RWPE2 (cell line): ENCODE measurements around the gene CCDC8.
"Not testable (repeated sequence)": the region's sequence is repeated elsewhere in the genome, so short reads cannot be mapped to it uniquely, and the experiment has no call there.

Experiments
- ATAC-seq: fragments of 200-7000 bp; cut with Tn5 transposase; 3 replicates; pipeline ENCODE4 v1.9.1; 2021; ENCODE audit warnings: low read depth
- DNase-seq: peaks from one replicate; pipeline ENCODE4 v3.0.0-alpha.2; 2020; ENCODE audit warnings: low spot score
- H3K27ac ChIP-seq: fragments of 450-650 bp; 2 replicates; pipeline ENCODE4 v1.5.1; 2017; ENCODE audit warnings: mild to moderate bottlenecking; ENCODE audit not compliant: poor library complexity, severe bottlenecking
- H3K27me3 ChIP-seq: fragments of 250-450 bp; sonication (Bioruptor Pico); 2 replicates; pipeline ENCODE4 v1.5.1; 2021; ENCODE audit warnings: mild to moderate bottlenecking, moderate library complexity; ENCODE audit not compliant: insufficient read depth, poor library complexity, severe bottlenecking
- H3K36me3 ChIP-seq: fragments of 250-450 bp; sonication (Bioruptor Pico); 2 replicates; pipeline ENCODE4 v1.5.1; 2020; ENCODE audit warnings: low read depth, mild to moderate bottlenecking, moderate library complexity
- H3K4me1 ChIP-seq: fragments of 250-450 bp; sonication (Bioruptor Pico); 2 replicates; pipeline ENCODE4 v1.5.1; 2021; ENCODE audit warnings: mild to moderate bottlenecking, moderate library complexity; ENCODE audit not compliant: insufficient read depth, poor library complexity, severe bottlenecking
- H3K4me3 ChIP-seq: fragments of 250-450 bp; sonication (Bioruptor Pico); 2 replicates; pipeline ENCODE4 v1.5.1; 2021; ENCODE audit warnings: mild to moderate bottlenecking, moderate library complexity; ENCODE audit not compliant: severe bottlenecking
- H3K9me3 ChIP-seq: fragments of 250-450 bp; sonication (Bioruptor Pico); 2 replicates; pipeline ENCODE4 v1.5.1; 2021; ENCODE audit warnings: mild to moderate bottlenecking, moderate library complexity; ENCODE audit not compliant: severe bottlenecking
- TF ChIP-seq, protein P1 (sequence below): fragments of 450-650 bp; IDR thresholded peaks from one replicate; pipeline ENCODE4 v1.5.1; 2017; ENCODE audit warnings: mild to moderate bottlenecking, moderate library complexity; ENCODE audit not compliant: poor library complexity, severe bottlenecking

CCDC8 gene

DNA sequence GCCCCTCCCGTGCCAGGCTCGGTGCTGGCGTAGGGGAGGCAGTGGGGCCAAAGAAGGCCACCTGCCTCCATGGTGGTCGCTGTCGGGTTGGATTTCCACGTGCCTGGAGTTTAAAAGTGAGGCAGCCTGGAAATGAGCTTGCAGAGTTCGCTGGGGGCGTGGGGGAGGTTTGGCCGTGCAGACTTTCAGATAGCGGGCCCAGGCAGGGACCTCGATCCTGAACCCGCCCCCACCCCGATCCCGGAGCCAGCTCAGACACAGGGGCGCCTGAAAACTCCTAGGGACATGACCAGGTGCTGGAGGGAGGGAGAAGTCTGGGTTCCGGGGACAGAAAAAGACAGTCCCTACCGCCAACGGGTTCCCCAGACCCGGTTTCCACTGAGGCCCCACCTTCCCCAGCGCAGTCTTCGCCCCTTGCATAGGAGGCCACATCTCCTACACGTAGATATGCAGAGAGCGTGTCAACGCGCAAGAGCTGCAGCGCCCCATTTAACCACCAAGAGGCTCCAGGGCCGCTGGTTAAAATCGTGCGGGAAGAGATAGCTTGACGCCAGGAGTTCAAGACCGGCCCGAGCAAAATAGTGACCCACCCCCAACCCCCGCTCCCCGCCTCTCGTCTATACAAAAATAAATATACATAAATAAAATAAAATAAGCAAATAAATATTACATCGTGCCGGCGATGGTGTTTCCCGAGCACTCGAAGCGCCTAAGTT lies 8.5 kb downstream of the CCDC8 start:
- ATAC-seq (no peak), DNase-seq (no peak)
- Histone ChIP-seq H3K4me3 (no peak overlapping the region), H3K36me3 (0 out of 2 replicates have a peak, but pooled peaks cover under 1% of the 10 kb centered on the region), H3K4me1 (peaks cover 3% of the 10 kb centered on the region), H3K9me3 (no peaks in the 10 kb centered on the region), H3K27ac (no peak overlapping the region), H3K27me3 (no peaks in the 10 kb centered on the region)
- TF ChIP-seq, protein P1, sequence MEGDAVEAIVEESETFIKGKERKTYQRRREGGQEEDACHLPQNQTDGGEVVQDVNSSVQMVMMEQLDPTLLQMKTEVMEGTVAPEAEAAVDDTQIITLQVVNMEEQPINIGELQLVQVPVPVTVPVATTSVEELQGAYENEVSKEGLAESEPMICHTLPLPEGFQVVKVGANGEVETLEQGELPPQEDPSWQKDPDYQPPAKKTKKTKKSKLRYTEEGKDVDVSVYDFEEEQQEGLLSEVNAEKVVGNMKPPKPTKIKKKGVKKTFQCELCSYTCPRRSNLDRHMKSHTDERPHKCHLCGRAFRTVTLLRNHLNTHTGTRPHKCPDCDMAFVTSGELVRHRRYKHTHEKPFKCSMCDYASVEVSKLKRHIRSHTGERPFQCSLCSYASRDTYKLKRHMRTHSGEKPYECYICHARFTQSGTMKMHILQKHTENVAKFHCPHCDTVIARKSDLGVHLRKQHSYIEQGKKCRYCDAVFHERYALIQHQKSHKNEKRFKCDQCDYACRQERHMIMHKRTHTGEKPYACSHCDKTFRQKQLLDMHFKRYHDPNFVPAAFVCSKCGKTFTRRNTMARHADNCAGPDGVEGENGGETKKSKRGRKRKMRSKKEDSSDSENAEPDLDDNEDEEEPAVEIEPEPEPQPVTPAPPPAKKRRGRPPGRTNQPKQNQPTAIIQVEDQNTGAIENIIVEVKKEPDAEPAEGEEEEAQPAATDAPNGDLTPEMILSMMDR = no peak

DNA sequence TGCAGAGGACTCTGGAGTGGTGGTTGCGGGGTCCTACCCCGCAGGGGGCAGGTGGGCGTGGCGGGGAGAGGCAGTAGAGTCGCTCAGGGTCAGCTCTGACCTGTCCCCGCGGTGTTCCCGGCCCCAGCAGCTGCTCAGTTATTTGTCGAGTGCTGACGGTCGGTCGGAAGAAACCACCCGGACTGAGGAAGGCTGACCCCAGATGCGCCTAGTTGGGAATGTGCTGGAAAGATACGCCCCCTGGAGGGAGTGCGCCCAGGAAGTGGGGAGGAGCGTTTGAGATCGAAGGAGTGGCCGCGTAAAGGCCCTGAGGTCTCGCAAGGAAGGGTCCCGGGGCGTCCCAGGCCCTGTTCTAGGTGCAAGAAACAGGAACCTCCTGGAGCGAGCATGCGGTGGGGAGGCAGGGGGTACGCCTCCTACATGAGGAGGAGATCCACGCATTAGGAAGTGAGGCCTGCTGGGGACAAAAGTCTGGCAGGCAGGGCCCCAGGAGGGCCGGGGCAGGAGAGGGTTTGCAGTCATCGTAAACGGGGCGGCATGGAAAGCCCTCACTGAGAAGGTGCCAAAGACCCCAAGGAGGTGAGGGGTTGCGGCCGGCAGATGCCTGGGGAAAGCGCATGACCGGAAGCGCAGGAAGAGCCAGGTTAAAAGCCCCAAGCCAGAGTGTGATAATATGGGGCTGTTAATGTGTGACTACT lies 9.2 kb downstream of the CCDC8 start:
- peak; percentile 62 for ATAC-seq
- no peak for DNase-seq
- Histone ChIP-seq H3K36me3 (no peaks in the 10 kb centered on the region), H3K4me1 (peaks cover 3% of the 10 kb centered on the region), H3K27me3 (no peaks in the 10 kb centered on the region), H3K27ac (no peak overlapping the region), H3K9me3 (no peaks in the 10 kb centered on the region), H3K4me3 (no peak overlapping the region)
- TF ChIP-seq, protein P1 = peak; percentile 24

DNA sequence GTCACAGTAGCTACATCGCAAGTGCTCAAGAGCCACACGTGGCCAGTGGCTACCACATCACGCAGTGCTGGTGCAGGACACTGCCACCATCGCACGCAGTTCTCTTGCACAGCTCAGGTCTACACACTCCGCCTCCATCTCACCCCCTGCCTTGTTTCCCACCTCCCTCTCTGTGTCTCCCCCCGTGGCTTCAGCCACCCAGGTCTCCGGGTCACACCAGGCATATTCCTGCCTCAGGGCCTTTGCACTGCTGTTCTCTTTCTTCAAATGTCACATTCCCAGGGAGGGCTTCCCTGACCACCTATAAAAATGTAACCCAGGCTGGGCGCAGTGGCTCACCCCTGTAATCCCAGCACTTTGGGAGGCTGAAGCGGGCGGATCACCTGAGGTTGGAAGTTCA lies 10.6 kb downstream of the CCDC8 start:
- H3K36me3 ChIP-seq = no peaks in the 10 kb centered on the region
- H3K4me1 ChIP-seq = peaks cover 3% of the 10 kb centered on the region
- TF ChIP-seq, protein P1 = no peak
- DNase-seq = peak; percentile 37
- no peaks in the 10 kb centered on the region for H3K9me3 ChIP-seq
- H3K4me3 ChIP-seq = no peak overlapping the region
- H3K27ac ChIP-seq = no peak overlapping the region
- ATAC-seq = no peak
- H3K27me3 ChIP-seq = no peaks in the 10 kb centered on the region

DNA sequence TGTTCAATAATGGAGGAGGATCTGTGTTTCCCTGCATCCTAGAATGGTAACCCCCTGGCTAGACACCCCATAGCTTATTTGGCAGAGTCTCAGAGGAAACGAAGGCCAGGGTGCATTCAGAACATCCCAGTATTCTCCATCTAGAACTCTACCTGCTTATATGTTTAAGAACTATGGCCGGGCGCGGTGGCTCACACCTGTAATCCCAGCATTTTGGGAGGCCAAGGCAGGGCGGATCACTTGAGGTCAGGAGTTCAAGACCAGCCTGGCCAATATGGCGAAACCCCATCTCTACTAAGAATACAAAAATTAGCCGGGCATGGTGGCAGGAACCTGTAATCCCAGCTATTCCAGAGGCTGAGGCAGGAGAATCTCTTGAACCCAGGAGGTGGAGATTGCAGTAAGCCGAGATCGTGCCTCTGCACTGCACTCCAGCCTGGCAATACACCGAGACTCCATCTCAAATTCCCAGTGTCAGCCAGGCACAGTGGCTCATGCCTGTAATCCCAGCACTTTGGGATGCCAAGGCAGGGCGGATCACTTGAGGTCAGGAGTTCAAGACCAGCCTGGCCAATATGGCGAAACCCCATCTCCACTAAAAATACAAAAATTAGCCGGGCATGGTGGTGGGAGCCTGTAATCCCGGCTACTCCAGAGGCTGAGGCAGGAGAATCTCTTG lies 15.4 kb downstream of the CCDC8 start:
- DNase-seq = peak; percentile 19
- H3K27ac ChIP-seq, H3K27me3 ChIP-seq, H3K4me1 ChIP-seq, ATAC-seq, H3K36me3 ChIP-seq, H3K4me3 ChIP-seq, H3K9me3 ChIP-seq: not testable (repeated sequence)

DNA sequence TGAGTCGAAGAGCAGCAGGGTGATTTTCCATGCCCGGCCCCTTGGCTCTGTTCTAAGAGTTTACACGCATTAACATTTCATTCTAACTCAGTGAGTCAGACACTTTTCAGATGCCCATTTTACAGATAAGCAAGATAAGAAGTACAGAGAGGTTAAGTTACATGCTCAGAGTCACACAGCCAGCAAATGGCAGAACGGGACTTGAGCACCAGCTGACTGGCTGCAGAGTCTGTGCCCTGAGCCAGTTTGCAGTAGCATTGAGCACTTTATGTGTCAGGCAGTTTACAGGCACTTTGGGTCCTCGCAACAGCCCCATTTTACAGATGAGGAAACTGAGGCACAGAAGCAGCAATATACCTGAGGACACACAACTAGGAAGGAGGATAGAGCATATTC lies 19.0 kb downstream of the CCDC8 start:
- Histone ChIP-seq H3K27ac (no peak overlapping the region), H3K9me3 (no peaks in the 10 kb centered on the region), H3K27me3 (no peaks in the 10 kb centered on the region), H3K4me1 (no peaks in the 10 kb centered on the region), H3K36me3 (peaks cover 26% of the 10 kb centered on the region), H3K4me3 (no peak overlapping the region)
- ATAC-seq (no peak), DNase-seq (no peak)
- TF ChIP-seq, protein P1 = no peak
